ENCODE measurements around the gene FOXK2.
"Not testable (repeated sequence)": the region's sequence is repeated elsewhere in the genome, so short reads cannot be mapped to it uniquely, and the experiment has no call there.

Gene FOXK2

DNA sequence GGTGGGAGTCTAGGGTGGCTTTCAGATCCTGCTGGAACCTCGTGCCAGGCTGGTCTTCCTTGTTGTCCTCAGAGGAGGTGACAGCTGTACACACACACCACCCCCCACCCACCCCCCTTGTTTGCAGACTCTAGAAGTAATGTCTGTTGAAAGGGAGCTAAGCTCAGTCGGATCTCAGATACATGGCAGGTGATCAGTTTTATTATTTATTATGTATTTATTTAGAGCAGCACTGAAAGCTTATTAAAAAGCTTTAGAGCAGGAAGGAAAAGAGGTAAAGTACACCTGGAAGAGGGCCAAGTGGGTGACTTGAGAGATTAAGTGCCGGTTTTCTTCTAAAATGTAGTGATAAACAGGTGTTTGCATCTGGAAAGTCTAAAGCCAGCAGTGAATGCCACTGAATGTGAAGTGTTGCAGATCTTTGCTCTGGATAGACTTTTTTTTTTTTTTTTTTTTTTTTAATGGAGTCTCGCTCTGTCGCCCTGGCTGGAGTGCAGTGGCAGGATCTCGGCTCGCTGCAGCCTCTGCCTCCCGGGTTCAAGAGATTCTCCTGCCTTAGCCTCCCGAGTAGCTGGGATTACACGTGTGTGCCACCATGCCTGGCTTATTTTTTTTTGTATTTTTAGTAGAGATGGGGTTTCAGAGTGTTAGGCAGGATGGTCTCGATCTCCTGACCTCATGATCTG lies 40.2 kb downstream of the FOXK2 start:
- in situ Hi-C loops (cut with MboI; ENCODE audit: low pct_unique_long_range_greater_than_20kb, low sequenced_read_pairs, unreplicated experiment), result loop anchor here (10.0 kb wide), 1 partner anchor 205 kb away; the partner anchor contains the start of gene TEX19
- TF ChIP-seq, protein P1, sequence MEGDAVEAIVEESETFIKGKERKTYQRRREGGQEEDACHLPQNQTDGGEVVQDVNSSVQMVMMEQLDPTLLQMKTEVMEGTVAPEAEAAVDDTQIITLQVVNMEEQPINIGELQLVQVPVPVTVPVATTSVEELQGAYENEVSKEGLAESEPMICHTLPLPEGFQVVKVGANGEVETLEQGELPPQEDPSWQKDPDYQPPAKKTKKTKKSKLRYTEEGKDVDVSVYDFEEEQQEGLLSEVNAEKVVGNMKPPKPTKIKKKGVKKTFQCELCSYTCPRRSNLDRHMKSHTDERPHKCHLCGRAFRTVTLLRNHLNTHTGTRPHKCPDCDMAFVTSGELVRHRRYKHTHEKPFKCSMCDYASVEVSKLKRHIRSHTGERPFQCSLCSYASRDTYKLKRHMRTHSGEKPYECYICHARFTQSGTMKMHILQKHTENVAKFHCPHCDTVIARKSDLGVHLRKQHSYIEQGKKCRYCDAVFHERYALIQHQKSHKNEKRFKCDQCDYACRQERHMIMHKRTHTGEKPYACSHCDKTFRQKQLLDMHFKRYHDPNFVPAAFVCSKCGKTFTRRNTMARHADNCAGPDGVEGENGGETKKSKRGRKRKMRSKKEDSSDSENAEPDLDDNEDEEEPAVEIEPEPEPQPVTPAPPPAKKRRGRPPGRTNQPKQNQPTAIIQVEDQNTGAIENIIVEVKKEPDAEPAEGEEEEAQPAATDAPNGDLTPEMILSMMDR (IDR thresholded peaks at IDR 0.05; ENCODE audit: extremely low read depth, insufficient read depth, missing control alignments), result no peak
- no peak for DNase-seq (ENCODE audit: low spot score)

DNA sequence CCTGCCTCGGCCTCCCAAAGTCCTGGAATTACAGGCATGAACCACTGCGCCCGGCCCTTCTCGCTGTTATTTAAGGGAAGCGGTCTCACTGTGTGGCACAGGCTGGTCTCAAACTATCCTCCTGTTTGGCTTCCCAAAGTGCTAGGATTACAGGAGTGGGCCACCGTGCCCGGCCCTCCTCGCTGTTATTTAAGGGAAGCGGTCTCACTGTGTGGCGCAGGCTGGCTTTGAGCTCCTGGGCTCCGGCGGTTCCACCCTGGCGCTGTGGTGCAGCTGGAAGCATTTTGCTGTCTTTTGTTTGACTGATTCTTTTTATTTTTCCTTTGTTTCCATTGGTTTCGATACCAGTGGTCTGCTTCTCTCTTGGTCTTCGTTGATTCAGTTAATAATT lies 40.7 kb downstream of the FOXK2 start:
- in situ Hi-C loops (cut with MboI; ENCODE audit: low pct_unique_long_range_greater_than_20kb, low sequenced_read_pairs, unreplicated experiment), result no loop called here
- no peak for DNase-seq (ENCODE audit: low spot score)
- TF ChIP-seq, protein P1 (IDR thresholded peaks at IDR 0.05; ENCODE audit: extremely low read depth, insufficient read depth, missing control alignments), result no peak

DNA sequence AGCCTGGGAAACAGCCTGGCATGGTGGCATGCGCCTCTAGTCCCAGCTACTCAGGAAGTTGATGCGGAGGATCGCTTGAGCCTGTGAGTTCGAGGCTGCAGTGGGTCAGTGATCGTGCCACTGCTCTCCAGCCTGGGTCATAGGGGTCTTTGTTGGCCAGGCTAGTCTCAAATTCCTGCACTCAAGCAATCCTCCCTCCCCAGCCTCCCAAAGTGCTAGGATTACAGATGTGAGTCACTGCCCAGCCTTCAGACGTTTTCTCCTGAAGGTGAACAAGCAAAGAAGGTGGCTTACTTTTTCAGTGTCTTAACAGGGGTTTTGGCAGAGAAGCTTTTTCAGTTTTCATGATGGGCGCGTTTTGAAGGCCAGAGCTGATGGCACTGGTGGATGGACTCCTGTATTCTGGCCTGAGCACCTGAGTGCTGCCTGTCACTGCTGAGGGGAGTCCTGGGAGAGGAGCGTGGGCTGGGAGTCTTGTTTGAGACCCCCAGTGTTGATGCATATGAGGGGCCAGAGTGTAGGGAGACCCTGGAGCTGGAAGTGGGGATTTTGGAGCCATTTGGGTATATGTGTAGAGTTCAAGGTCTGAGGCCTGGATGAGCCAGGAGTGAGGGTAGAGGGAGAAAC lies 41.4 kb downstream of the FOXK2 start:
- no peak for DNase-seq (ENCODE audit: low spot score)
- TF ChIP-seq, protein P1 (IDR thresholded peaks at IDR 0.05; ENCODE audit: extremely low read depth, insufficient read depth, missing control alignments), result no peak
- in situ Hi-C loops (cut with MboI; ENCODE audit: low pct_unique_long_range_greater_than_20kb, low sequenced_read_pairs, unreplicated experiment), result no loop called here

DNA sequence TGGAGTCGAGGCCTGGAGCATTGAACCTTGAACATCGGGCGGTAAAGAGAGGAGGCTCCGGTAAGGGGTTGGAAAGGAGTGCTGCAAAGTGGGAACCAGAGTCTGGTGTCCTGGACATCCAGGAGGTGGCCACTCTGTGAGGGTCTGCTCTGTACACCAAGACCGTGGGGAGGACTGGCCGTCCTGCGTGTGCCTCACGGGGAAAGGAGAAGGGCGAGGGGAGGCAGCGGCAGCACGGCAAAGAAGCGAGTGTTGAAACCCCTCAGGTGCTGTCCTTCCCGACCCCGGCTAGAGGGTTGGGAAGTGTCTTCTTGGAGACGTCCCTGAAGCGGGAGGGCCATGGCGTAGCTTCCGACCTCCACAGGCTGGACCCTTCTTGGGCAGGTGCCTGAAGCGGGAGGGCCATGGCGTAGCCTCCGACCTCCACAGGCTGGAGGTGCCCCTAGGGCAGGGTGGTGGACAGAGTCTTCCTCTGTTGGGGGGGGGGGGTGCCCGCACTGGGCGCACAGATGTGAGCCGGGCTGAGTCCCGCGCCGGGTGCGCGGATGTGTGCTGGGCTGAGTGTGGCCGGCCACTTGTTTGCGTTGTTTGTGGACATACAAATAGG lies 42.0 kb downstream of the FOXK2 start:
- no peak for DNase-seq (ENCODE audit: low spot score)
- TF ChIP-seq, protein P1 (IDR thresholded peaks at IDR 0.05; ENCODE audit: extremely low read depth, insufficient read depth, missing control alignments), result no peak

DNA sequence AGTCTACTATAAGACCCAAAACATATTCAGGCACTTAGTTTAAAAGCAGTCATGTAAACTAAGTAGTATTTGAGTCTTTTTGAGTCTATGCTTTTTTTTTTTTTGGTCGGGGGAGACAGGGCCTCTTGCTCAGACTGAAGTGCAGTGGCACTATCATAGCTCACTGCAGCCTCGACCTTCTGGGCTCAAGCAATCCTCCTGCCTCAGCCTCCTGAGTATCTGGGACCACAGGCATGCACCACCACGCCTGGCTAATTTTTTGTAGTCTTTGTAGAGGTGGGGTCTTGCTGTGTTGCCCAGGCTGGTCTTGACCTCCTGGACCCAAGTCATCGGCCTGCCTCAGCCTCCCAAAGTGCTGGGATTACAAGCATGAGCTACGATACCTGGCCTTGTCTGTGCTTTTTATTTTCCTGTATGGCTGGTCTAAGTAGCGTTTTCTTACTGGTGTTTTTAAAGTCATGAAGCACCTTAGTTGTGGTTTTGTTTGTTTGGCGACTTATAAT lies 43.2 kb downstream of the FOXK2 start:
- DNase-seq (ENCODE audit: low spot score); in situ Hi-C loops (cut with MboI; ENCODE audit: low pct_unique_long_range_greater_than_20kb, low sequenced_read_pairs, unreplicated experiment): not testable (repeated sequence)

More for the DNA sequence above, 42.0 kb downstream of the FOXK2 start:
- in situ Hi-C loops (cut with MboI; ENCODE audit: low pct_unique_long_range_greater_than_20kb, low sequenced_read_pairs, unreplicated experiment), result no loop called here

DNA sequence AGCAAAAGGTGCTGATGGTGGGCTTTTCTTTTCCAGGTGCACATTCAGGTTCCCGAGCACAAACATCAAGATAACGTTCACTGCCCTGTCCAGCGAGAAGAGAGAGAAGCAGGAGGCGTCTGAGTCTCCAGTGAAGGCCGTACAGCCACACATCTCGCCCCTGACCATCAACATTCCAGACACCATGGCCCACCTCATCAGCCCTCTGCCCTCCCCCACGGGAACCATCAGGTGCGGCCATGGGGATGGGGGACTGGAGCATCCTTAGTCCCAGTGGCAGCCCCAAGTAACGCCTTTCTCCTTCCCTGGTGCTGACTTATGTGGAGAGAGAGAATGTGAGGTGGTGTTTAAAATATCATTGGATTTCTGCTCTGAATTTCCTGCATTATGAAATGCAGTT lies 43.8 kb downstream of the FOXK2 start:
- in situ Hi-C loops (cut with MboI; ENCODE audit: low pct_unique_long_range_greater_than_20kb, low sequenced_read_pairs, unreplicated experiment), result no loop called here
- TF ChIP-seq, protein P1 (IDR thresholded peaks at IDR 0.05; ENCODE audit: extremely low read depth, insufficient read depth, missing control alignments), result no peak
- DNase-seq (ENCODE audit: low spot score), result no peak

DNA sequence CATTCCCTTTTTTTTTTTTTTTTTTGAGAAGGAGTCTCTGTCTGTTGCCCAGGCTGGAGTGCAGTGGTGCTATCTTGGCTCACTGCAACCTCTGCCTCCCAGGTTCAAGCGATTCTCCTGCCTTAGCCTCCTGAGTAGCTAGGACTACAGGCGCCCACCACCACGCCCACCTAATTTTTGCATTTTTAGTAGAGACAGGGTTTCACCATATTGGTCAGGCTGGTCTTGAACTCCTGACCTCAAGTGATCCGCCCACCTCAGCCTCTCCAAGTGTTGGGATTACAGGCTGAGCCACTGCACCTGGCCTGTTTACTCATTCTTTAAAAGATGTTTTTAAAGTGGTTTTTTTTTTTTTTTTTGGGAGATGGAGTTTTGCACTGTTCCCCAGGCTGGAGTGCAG lies 44.2 kb downstream of the FOXK2 start:
- DNase-seq (ENCODE audit: low spot score); in situ Hi-C loops (cut with MboI; ENCODE audit: low pct_unique_long_range_greater_than_20kb, low sequenced_read_pairs, unreplicated experiment): not testable (repeated sequence)

Measured in GM13977 (cell line).